HG02970 (cell line): ENCODE measurements around the gene BMAL1.
"Not testable (repeated sequence)": the region's sequence is repeated elsewhere in the genome, so short reads cannot be mapped to it uniquely, and the experiment has no call there.

Experiments
- ATAC-seq: cut with Tn5 transposase; IDR thresholded peaks from one replicate; pipeline ENCODE4 v1.9.1; 2021; ENCODE audit warnings: mild to moderate bottlenecking, moderate library complexity, moderate number of reproducible peaks; ENCODE audit not compliant: unreplicated experiment, low FRiP score

Gene BMAL1

DNA sequence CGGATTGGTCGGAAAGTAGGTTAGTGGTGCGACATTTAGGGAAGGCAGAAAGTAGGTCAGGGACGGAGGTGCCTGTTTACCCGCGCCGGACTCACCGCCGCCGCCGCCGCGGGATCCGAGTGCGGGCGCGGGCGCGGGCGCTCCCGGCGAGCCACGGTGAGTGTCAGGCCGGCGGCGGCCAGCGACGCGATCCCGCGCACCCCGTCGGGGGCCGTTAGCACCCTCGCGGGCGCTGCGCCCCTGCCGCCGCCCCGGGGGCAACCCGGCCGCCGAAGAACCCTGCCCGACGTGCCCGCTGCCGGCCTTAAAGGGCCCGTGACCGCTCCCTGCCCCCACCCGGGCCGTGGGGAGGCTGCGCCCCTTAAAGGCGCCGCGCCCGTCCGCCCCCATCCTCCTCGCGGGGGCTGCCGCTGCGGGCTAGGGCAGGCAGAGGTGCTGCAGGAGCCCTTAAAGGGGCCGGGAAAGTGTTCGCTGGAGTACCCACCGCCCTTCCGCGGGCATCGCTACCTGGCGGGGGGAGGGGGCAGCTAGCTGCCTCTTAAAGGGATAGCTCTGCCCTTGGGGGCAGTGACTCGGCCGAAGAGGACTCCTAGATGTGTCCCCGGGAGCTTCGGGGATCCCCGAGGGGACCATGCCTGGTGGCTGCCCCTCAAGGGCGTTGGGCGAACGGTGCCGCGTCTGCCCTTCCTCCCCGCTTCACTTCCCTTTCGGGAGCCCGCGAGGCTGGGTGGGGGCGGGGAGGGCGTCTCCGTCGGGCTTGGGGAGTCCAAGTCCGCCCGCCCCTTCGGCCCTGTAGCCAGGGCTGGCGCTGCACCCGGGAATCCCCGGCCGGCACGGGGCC, at the start of gene BMAL1:
TSS of gene BMAL1 (plus strand) at position 23 of the 841 bp plus-strand sequence. CDS start 76,519 bp downstream, outside the sequence.
- peak; percentile 25 for ATAC-seq

- no peak for ATAC-seq
Measured at GRCh38 chr11:13228572-13228971, 49.0 kb upstream of the BMAL1 start.

GRCh38 chr11:13229136-13229535, 48.5 kb upstream of the BMAL1 start:
- no peak for ATAC-seq

DNA sequence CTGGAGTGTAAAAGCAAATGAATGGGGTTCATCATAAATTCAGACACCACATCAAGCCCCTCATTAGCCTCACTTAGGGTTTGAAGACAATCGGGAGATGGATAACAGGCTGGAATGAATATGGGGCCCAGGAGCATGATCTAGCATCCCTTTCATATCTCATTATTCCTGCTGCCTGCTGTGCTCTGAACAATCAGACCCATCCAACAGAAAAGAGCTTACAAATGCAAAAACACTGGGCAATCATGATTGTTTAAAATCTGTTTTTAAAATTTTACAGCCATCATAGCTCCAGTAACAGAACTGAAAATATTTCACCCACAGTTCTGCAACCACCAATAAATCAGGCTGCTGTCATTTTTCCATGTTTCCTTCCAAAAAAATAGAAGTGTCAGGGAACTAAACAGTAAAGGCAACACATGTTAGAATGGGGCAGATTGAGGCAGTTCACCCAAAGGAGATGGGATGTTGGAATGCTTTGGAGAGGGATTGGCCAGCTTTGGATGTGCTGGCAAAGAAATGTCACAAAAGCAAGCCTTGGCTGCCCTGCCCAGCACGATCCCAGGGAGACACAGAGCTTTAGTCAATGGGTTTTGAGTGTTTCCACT, 47.8 kb upstream of the BMAL1 start:
- no peak for ATAC-seq

DNA sequence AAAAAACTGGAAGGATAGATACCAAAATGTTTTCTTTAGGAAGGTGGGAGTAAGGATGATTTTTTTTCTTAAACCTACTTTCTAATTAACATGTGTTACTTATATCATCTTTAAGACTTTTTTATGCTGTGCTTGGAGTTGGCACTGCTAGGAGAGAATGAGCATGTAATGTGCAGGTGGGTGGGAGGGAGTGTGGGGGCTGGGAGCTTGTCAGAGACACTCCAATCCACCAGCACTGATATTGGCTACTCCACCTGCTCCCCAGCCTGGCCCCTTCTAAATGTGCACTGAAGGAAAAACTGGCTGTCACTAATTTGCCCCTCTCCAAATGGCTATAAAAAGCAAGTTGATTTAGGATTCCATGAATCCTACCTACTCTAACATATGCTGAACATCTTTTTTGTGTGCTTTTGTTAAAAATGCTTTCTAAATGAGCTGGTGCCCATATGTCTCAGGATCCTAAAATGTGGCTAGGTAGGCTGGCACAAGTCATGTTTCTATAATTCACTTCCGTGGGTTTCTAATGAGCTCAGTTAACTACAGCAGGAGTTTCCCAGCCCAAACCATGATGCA, 44.3 kb upstream of the BMAL1 start:
- no peak for ATAC-seq

- no peak for ATAC-seq
Measured at GRCh38 chr11:13235895-13236294, 41.7 kb upstream of the BMAL1 start.

GRCh38 chr11:13236626-13237025, 41.0 kb upstream of the BMAL1 start:
- no peak for ATAC-seq

DNA sequence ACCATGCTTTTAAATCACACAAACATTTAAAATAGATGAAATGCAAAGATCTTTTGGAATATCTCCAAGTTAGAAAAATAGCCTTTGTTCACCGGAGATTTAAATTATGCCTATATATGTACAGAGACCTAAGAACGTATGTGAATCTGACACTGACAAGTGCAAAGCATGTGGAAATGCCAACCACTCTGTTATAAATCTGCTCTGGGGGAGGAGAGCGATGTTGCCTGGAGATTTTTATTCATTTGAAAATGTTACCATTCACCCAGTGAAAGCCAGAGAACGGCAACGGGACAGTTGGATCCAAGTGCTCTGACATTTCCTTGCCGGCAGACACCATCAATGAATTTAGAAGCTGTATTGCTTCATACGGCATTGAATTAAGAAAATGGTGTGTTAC, 39.8 kb upstream of the BMAL1 start:
- no peak for ATAC-seq

DNA sequence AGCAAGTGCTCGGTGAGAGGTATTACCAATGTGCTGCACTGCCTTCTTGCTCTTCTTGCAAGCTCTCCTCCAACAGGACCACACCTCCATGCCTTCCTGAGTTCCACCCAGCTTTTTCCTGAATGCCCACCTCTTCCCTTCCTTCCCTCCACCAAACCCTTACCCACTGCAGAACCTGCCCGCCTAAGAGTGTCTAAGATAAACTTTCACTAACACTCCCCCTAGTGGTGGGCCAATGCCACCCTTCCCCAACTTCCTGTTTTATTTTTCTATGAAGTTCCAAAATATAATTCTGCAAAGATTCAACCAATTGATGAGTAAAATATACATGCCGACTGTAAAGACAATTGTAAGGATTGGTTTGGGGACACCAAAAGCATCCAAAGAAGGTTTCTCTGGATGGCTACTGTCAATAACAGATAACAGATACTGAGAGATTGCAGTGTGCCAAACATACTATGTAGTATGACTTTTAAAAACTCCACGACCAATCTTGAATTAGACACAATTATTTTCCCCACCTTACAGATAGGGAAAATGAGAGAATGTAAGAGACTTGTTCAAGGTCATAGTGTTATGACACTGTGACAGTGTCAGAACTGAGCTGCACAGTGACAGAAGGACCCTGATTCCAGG, 38.6 kb upstream of the BMAL1 start:
- no peak for ATAC-seq

DNA sequence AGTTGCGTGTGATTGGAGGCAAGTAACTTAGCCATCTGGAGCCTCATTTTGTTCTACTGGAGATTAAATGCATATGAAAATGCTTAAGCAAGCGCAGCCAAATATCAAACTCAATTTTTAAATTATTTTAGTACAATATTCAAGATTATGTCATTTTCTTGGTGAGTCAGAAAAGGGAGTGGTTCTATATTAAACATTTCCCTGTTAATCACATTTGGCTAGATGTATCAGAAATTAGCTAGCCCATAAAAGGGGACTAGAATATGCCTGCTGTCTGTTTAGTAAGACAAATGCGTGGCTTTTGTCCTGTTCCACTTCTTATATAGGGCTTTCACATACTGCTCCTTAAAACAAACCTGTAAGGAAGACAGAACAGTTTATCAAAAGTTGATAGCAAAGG, 35.0 kb upstream of the BMAL1 start:
- ATAC-seq: no peak

GRCh38 chr11:13247606-13248296, 29.8 kb upstream of the BMAL1 start:
- no peak for ATAC-seq

- no peak for ATAC-seq
Measured at GRCh38 chr11:13249177-13249576, 28.4 kb upstream of the BMAL1 start.

DNA sequence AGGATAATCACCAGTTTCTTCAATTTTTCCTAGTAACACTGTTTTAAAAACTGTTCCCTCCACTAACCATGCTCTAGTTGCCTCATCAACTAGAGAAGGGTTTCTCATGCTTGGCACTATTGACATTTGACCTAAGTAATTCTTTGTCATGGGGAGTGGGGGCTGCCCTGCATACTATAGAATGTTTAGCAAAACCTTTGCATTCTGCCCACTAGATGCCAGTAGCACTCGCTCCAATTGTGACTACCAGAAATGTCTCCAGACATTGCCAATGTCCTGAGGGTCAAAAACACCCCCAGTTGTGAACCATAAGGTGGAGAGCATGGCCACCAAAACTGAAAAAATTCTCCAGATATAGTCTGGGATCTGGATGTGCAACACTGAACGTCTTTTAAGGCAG, 27.6 kb upstream of the BMAL1 start:
- ATAC-seq: no peak

GRCh38 chr11:13251966-13252365, 25.6 kb upstream of the BMAL1 start:
- ATAC-seq: no peak

GRCh38 chr11:13252438-13252837, 25.2 kb upstream of the BMAL1 start:
- ATAC-seq: no peak

GRCh38 chr11:13256216-13256615, 21.4 kb upstream of the BMAL1 start:
- no peak for ATAC-seq

DNA sequence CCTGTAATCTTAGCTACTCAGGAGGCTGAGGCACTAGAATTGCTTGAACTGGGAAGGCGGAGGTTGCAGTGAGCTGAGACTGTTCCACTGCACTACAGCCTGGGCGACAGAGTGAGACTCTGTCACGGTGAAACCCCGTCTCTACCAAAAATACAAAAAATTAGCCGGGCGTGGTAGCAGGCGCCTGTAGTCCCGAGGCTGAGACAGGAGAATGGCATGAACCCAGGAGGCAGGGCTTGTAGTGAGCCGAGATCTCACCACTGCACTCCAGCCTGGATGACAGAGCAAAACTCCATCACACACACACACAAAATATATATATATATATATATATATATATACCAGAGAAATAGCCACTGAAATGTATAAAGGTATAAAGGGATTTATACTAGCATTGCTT, 19.5 kb upstream of the BMAL1 start:
- not testable (repeated sequence) for ATAC-seq

- no peak for ATAC-seq
Measured at GRCh38 chr11:13258855-13259254, 18.7 kb upstream of the BMAL1 start.

DNA sequence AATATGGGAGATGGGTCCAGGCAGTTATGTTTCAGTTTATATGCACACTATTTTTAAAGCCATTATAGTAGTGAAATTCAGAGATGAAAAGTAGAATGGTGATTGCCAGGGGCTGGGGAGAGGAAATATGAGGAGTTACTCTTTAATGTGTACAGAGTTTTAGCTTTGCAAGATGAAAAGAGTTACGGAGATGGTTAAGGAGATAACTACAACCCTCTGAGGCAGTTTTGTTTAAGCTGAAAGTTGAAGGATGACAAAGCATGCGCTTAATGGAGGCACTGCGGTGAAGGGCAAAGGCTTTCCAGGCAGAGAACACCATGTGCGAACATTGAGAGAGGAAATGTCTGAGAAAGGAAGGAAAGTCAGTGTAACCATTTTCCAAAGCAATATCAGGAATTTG, 18.2 kb upstream of the BMAL1 start:
- no peak for ATAC-seq

- ATAC-seq: no peak
Measured at GRCh38 chr11:13260201-13260962, 17.2 kb upstream of the BMAL1 start.
